Measurements from ENCODE around the gene TST.

Gene TST

DNA sequence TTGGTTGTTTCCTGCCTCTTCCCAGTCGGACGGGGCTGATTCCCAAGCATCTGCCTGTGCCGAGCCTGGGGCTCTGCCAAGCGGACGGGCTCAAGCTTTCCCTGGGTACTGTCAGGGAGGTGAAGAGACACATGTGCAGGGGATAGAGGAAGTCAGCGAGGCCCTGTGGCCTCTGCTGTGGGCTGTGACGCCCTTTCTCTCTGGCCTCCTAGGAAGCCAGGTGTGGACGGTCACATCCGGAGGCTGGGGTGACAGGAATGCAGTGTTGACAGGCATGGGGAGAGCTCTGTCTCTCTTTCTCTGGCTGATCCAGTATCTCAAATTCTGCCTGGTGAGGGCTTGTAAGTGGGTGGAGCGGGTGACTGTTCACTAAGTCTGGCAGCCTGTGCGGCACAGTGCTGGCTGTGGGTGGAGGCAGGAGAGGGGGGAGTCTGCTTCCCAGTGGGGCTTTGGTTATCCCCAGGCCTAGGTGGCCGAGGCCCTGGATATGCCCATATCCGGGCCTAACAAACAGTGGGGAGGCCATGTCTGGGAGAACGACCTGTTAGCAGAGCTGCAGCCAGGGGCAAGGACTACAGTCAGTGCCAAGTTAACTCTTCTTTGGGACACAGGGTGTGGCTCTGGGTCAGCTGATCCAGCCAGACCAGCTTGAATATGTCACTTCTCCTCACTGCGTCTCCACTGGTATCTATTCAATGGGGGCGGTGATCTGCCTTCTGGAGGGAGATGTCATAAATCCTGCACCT, 34.2 kb upstream of the TST start:
- no peaks in the 10 kb centered on the region for H3K9me2 ChIP-seq (replicated peaks; ENCODE audit: insufficient read depth, low read length)
- no peaks in the 10 kb centered on the region for H3K79me2 ChIP-seq (ENCODE audit: low read length)
- H3K4me1 ChIP-seq (ENCODE audit: low read length): no peaks in the 10 kb centered on the region
- H3K9ac ChIP-seq (ENCODE audit: low read length): no peak overlapping the region
- H2AFZ ChIP-seq (ENCODE audit: low read length): no peak overlapping the region
- no peak for DNase-seq
- no peak overlapping the region for H3K27ac ChIP-seq (ENCODE audit: low read length)
- H3F3A ChIP-seq (ENCODE audit: insufficient read depth, low read length): no peaks in the 10 kb centered on the region
- H3K9me3 ChIP-seq (replicated peaks; ENCODE audit: insufficient read depth, low read length): no peaks in the 10 kb centered on the region
- H3K36me3 ChIP-seq (replicated peaks; ENCODE audit: insufficient read depth, low read length): no peaks in the 10 kb centered on the region
- H4K20me1 ChIP-seq (ENCODE audit: insufficient read depth, low read length): no peaks in the 10 kb centered on the region
- no peak overlapping the region for H3K4me3 ChIP-seq (ENCODE audit: low read length)
- no peak overlapping the region for H3K4me2 ChIP-seq (ENCODE audit: low read depth, low read length)
- peaks cover 9% of the 10 kb centered on the region for H3K27me3 ChIP-seq (replicated peaks; ENCODE audit: insufficient read depth, low read length)
- TF ChIP-seq, protein P1, sequence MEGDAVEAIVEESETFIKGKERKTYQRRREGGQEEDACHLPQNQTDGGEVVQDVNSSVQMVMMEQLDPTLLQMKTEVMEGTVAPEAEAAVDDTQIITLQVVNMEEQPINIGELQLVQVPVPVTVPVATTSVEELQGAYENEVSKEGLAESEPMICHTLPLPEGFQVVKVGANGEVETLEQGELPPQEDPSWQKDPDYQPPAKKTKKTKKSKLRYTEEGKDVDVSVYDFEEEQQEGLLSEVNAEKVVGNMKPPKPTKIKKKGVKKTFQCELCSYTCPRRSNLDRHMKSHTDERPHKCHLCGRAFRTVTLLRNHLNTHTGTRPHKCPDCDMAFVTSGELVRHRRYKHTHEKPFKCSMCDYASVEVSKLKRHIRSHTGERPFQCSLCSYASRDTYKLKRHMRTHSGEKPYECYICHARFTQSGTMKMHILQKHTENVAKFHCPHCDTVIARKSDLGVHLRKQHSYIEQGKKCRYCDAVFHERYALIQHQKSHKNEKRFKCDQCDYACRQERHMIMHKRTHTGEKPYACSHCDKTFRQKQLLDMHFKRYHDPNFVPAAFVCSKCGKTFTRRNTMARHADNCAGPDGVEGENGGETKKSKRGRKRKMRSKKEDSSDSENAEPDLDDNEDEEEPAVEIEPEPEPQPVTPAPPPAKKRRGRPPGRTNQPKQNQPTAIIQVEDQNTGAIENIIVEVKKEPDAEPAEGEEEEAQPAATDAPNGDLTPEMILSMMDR (IDR thresholded peaks at IDR 0.05; ENCODE audit: low read length): no peak
- TF ChIP-seq EZH2phosphoT487 (IDR thresholded peaks at IDR 0.05; ENCODE audit: low read length): no peak
- TF ChIP-seq EZH2 (optimal IDR thresholded peaks at IDR 0.05; ENCODE audit: low read depth, low read length): no peak

DNA sequence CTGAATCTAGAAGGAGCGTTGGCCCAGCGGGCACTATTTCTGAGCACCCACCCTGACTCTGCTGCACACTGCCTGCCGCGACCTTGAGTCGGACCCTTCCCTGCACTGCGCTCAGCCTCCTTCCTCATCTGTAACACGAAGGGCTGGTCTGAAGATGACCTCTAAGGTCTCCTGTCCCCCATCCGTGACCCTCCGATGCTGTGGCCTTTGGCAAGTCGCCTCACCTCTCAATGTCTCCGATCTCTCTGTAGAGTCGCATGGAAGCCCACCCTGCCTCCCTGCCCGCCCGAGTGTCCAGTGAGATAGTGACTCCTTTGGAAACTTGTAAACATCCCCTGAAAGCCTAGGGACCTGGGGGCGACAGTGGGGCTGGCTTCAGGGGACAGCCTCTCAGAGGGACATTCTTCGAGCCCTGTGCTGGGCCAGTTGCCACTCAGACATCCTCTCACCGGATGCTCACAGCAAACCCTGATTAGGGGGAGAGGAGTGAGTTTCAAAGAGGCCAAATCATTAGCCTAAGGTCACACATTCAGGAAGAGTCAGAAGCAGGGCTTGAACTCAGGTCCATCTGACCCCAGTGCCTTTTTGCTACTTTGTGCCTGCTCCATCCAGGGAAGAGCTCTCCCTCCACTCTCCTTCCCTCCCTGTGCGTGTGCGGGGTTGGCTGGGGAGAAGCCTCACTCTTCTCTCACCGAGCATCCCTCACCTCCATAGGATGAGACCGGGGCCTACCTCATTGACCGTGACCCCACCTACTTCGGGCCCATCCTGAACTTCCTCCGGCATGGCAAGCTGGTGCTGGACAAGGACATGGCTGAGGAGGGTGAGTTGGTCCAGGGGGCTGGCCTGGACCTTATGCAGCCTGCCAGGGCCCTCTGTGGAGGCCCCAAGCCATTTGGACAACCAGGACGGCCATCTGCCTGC, 33.4 kb upstream of the TST start:
- TF ChIP-seq, protein P1 (IDR thresholded peaks at IDR 0.05; ENCODE audit: low read length): no peak
- TF ChIP-seq EZH2phosphoT487 (IDR thresholded peaks at IDR 0.05; ENCODE audit: low read length) (no peak), EZH2 (optimal IDR thresholded peaks at IDR 0.05; ENCODE audit: low read depth, low read length) (no peak)
- no peak for DNase-seq
- no peaks in the 10 kb centered on the region for H3K9me2 ChIP-seq (replicated peaks; ENCODE audit: insufficient read depth, low read length)
- no peaks in the 10 kb centered on the region for H3K9me3 ChIP-seq (replicated peaks; ENCODE audit: insufficient read depth, low read length)
- peaks cover 9% of the 10 kb centered on the region for H3K27me3 ChIP-seq (replicated peaks; ENCODE audit: insufficient read depth, low read length)
- H3K4me2 ChIP-seq (ENCODE audit: low read depth, low read length): peak overlapping the region; percentile 89
- peak overlapping the region; percentile 66 for H3K4me3 ChIP-seq (ENCODE audit: low read length)
- no peak overlapping the region for H3K9ac ChIP-seq (ENCODE audit: low read length)
- H3K36me3 ChIP-seq (replicated peaks; ENCODE audit: insufficient read depth, low read length): no peaks in the 10 kb centered on the region
- H3K4me1 ChIP-seq (ENCODE audit: low read length): no peaks in the 10 kb centered on the region
- no peaks in the 10 kb centered on the region for H3F3A ChIP-seq (ENCODE audit: insufficient read depth, low read length)
- H4K20me1 ChIP-seq (ENCODE audit: insufficient read depth, low read length): no peaks in the 10 kb centered on the region
- H3K79me2 ChIP-seq (ENCODE audit: low read length): no peaks in the 10 kb centered on the region
- H2AFZ ChIP-seq (ENCODE audit: low read length): no peak overlapping the region
- no peak overlapping the region for H3K27ac ChIP-seq (ENCODE audit: low read length)

DNA sequence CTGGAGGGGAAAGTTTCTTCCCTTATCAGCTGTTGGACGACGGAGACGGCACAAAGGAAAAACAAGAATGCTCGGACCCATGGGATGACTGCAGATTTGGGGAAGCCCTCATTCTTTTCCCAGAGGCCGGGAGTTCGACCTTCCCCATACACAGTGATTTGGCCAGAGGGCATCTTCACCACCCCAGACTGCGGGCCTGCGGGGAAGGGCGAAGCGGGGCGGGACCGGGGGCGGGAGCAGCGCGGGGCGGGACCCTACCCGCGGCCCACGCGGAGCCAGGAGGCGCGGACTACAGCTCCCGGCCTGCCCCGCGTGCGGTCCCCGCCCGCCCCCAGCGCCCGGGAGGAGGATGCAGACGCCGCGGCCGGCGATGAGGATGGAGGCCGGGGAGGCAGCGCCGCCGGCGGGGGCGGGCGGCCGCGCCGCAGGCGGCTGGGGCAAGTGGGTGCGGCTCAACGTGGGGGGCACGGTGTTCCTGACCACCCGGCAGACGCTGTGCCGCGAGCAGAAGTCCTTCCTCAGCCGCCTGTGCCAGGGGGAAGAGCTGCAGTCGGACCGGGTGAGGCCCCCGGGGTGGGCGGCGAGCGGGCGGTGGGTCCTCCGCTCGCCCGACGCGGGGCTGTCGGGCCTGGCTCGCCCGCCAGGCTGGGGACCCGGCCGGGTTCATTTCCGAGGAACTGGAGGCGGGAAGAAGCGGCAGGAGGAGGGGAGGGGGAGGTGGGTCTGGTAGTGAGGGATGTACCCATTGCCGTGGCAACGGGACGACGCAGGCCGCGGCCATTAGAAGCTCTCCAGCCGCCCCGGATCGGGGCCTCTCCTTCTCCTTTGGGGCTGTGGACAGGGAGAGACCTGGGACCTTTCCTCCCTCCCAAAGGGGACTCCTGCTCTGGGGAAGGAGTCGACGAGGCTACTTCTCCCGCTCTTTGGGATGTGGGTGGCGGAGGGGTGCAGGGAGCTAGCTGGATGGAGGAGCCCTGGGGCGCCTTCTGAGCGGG, 32.4 kb upstream of the TST start, which contains the start of gene KCTD17:
Gene KCTD17, plus strand, starts transcription at position 352 of the 995 bp plus-strand sequence. Its CDS starts 19 bp downstream, at position 371.
- H3K79me2 ChIP-seq (ENCODE audit: low read length): no peaks in the 10 kb centered on the region
- peak within 1 kb of the TSS; percentile 84 for H2AFZ ChIP-seq (ENCODE audit: low read length)
- no peaks in the 10 kb centered on the region for H3K9me3 ChIP-seq (replicated peaks; ENCODE audit: insufficient read depth, low read length)
- H3K4me1 ChIP-seq (ENCODE audit: low read length): no peaks in the 10 kb centered on the region
- H3K27me3 ChIP-seq (replicated peaks; ENCODE audit: insufficient read depth, low read length): peaks cover 9% of the 10 kb centered on the region
- no peaks in the 10 kb centered on the region for H3K36me3 ChIP-seq (replicated peaks; ENCODE audit: insufficient read depth, low read length)
- H3F3A ChIP-seq (ENCODE audit: insufficient read depth, low read length): no peaks in the 10 kb centered on the region
- H3K4me3 ChIP-seq (ENCODE audit: low read length): peak within 1 kb of the TSS; percentile 66
- H3K4me2 ChIP-seq (ENCODE audit: low read depth, low read length): peak within 1 kb of the TSS; percentile 89
- no peak within 1 kb of the TSS for H3K27ac ChIP-seq (ENCODE audit: low read length)
- peak; percentile 73 for DNase-seq
- no peak for TF ChIP-seq EZH2 (optimal IDR thresholded peaks at IDR 0.05; ENCODE audit: low read depth, low read length)
- TF ChIP-seq, protein P1 (IDR thresholded peaks at IDR 0.05; ENCODE audit: low read length): no peak
- H3K9ac ChIP-seq (ENCODE audit: low read length): peak within 1 kb of the TSS; percentile 48; the same call in 1 of the 2 replicates
- H4K20me1 ChIP-seq (ENCODE audit: insufficient read depth, low read length): no peaks in the 10 kb centered on the region
- no peaks in the 10 kb centered on the region for H3K9me2 ChIP-seq (replicated peaks; ENCODE audit: insufficient read depth, low read length)
